Astrocyte of the hippocampus (primary cell): ENCODE results near the gene G3BP2.
A peak's percentile ranks its signal among the peaks of the same experiment; 100 is the strongest.

Source experiments
- DNase-seq: peaks from one replicate; pipeline ENCODE4 v3.0.0; 2011; ENCODE audit warnings: low read depth, low spot score

The G3BP2 gene

GRCh38 chr4:75639124-75639695, 34.0 kb downstream of the G3BP2 start:
- DNase-seq, result no peak

- no peak for DNase-seq
Observed at GRCh38 chr4:75637827-75638226, 35.4 kb downstream of the G3BP2 start.

- DNase-seq, result peak; percentile 46
Observed at GRCh38 chr4:75637176-75637575, 36.0 kb downstream of the G3BP2 start.

GRCh38 chr4:75634951-75635350, 38.3 kb downstream of the G3BP2 start:
- DNase-seq, result no peak

GRCh38 chr4:75634281-75634680, 38.9 kb downstream of the G3BP2 start:
- DNase-seq, result no peak

GRCh38 chr4:75633846-75634245, 39.4 kb downstream of the G3BP2 start:
- DNase-seq, result peak; percentile 62

- DNase-seq, result no peak
Observed at GRCh38 chr4:75630937-75631329, 42.3 kb downstream of the G3BP2 start.

GRCh38 chr4:75630174-75630936, 42.9 kb downstream of the G3BP2 start, which contains the start of gene CDKL2:
Gene CDKL2 (minus strand): TSS chr4:75630528. CDS start chr4:75625988, 4,540 bp downstream.
- peak; percentile 92 for DNase-seq

GRCh38 chr4:75629239-75629638, 44.0 kb downstream of the G3BP2 start:
- no peak for DNase-seq

- no peak for DNase-seq
Observed at GRCh38 chr4:75623026-75623425, 50.2 kb downstream of the G3BP2 start.

GRCh38 chr4:75621715-75622114, 51.5 kb downstream of the G3BP2 start:
- no peak for DNase-seq

- no peak for DNase-seq
Observed at GRCh38 chr4:75612306-75612705, 60.9 kb downstream of the G3BP2 start.

- no peak for DNase-seq
Observed at GRCh38 chr4:75605928-75606327, 67.3 kb downstream of the G3BP2 start.

GRCh38 chr4:75599647-75600046, 73.6 kb downstream of the G3BP2 start:
- DNase-seq, result no peak

GRCh38 chr4:75598390-75598789, 74.8 kb downstream of the G3BP2 start:
- DNase-seq, result peak; percentile 50

- no peak for DNase-seq
Observed at GRCh38 chr4:75596061-75596460, 77.2 kb downstream of the G3BP2 start.

- DNase-seq, result no peak
Observed at GRCh38 chr4:75593393-75593792, 79.8 kb downstream of the G3BP2 start.
